Measurements from ENCODE around the gene KCNK18.

The KCNK18 gene

GRCh38 chr10:117197189-117197588 is at the start of gene KCNK18:
Gene KCNK18 (plus strand): TSS chr10:117197489. CDS start chr10:117197489, 0 bp downstream.
- DNase-seq (ENCODE audit: low spot score in 2 of 2) (no peak), ATAC-seq (ENCODE audit: low read depth) (no peak)
- Mint-ChIP-seq H3K4me1 (no peaks in the 10 kb centered on the region), H3K36me3 (no peaks in the 10 kb centered on the region), H3K27ac (no peak within 1 kb of the TSS), H3K9me3 (peaks cover 2% of the 10 kb centered on the region), H3K4me3 (no peak within 1 kb of the TSS), H3K27me3 (peaks cover 2% of the 10 kb centered on the region)

DNA sequence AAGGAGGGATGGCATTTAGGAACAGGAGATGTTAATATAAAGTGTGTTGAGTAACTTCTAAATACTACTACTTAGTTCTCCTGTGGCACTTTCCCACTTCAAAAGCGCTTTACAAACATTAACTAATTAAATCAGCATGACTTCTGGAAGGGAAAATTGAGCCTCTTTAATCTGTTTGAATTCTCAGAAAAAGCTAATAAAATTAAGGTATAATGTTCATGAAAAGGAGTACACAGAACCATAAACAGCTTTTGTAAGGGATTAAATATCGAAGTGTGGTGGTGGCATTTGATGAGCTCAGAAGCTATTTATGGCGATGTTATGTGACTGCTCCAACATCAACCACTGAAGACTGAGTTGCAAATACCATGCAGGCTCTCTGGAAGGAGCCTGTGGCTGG is 49.0 kb upstream of the KCNK18 start:
- Mint-ChIP-seq H3K27me3 (peaks cover 20% of the 10 kb centered on the region), H3K4me3 (no peak overlapping the region)

GRCh38 chr10:117152668-117153067 is 44.6 kb upstream of the KCNK18 start:
- no peak overlapping the region for H3K4me3 Mint-ChIP-seq

More for the DNA sequence above, 49.0 kb upstream of the KCNK18 start:
- ATAC-seq (ENCODE audit: low read depth) = no peak
- Mint-ChIP-seq H3K36me3 (no peaks in the 10 kb centered on the region), H3K27ac (no peak overlapping the region), H3K4me1 (no peaks in the 10 kb centered on the region), H3K9me3 (peaks cover 2% of the 10 kb centered on the region)
- no peak for DNase-seq (ENCODE audit: low spot score in 2 of 2)

GRCh38 chr10:117158297-117158696 is 39.0 kb upstream of the KCNK18 start:
- ATAC-seq (ENCODE audit: low read depth) = no peak
- Mint-ChIP-seq H3K4me3 (no peak overlapping the region), H3K4me1 (no peaks in the 10 kb centered on the region), H3K9me3 (no peaks in the 10 kb centered on the region), H3K27me3 (peaks cover 31% of the 10 kb centered on the region), H3K36me3 (peaks cover 2% of the 10 kb centered on the region), H3K27ac (no peak overlapping the region)
- DNase-seq (ENCODE audit: low spot score in 2 of 2) = no peak

More at GRCh38 chr10:117152668-117153067, 44.6 kb upstream of the KCNK18 start:
- no peaks in the 10 kb centered on the region for H3K4me1 Mint-ChIP-seq
- peaks cover 2% of the 10 kb centered on the region for H3K36me3 Mint-ChIP-seq
- H3K27ac Mint-ChIP-seq = no peak overlapping the region
- H3K27me3 Mint-ChIP-seq = peaks cover 28% of the 10 kb centered on the region
- peaks cover 2% of the 10 kb centered on the region for H3K9me3 Mint-ChIP-seq
- DNase-seq (ENCODE audit: low spot score in 2 of 2) (no peak), ATAC-seq (ENCODE audit: low read depth) (no peak)

DNA sequence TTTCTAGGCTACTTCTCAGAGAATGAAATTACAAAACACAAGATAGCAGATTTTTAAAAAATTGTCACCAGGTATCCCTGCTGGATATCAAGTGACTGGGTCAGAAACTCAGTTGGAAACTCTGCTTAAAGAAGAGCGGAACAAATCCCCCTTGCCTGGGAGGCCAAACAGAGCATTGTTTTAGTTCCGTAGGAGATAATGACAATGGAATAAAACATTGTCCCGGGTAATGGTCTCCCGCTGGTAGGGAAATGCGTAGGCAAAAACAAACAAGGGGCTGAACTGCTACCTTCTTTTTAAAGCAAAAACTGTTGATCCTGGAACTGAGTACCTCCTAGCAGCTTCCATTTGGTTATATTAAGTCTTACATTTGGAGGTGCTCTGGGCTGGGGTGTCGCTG is 37.9 kb upstream of the KCNK18 start:
- H3K4me1 Mint-ChIP-seq = no peaks in the 10 kb centered on the region
- H3K9me3 Mint-ChIP-seq = no peaks in the 10 kb centered on the region
- no peak for DNase-seq (ENCODE audit: low spot score in 2 of 2)
- H3K36me3 Mint-ChIP-seq = peaks cover 2% of the 10 kb centered on the region
- H3K4me3 Mint-ChIP-seq = no peak overlapping the region
- H3K27me3 Mint-ChIP-seq = peaks cover 30% of the 10 kb centered on the region
- no peak overlapping the region for H3K27ac Mint-ChIP-seq
- no peak for ATAC-seq (ENCODE audit: low read depth)

- Mint-ChIP-seq H3K4me1 (peaks cover 3% of the 10 kb centered on the region), H3K27me3 (peaks cover 29% of the 10 kb centered on the region), H3K27ac (no peak overlapping the region), H3K4me3 (no peak overlapping the region), H3K9me3 (no peaks in the 10 kb centered on the region), H3K36me3 (peaks cover 2% of the 10 kb centered on the region)
- ATAC-seq (ENCODE audit: low read depth) (no peak), DNase-seq (ENCODE audit: low spot score in 2 of 2) (no peak)
These were observed 36.7 kb upstream of the KCNK18 start for GRCh38 chr10:117160567-117160966.

DNA sequence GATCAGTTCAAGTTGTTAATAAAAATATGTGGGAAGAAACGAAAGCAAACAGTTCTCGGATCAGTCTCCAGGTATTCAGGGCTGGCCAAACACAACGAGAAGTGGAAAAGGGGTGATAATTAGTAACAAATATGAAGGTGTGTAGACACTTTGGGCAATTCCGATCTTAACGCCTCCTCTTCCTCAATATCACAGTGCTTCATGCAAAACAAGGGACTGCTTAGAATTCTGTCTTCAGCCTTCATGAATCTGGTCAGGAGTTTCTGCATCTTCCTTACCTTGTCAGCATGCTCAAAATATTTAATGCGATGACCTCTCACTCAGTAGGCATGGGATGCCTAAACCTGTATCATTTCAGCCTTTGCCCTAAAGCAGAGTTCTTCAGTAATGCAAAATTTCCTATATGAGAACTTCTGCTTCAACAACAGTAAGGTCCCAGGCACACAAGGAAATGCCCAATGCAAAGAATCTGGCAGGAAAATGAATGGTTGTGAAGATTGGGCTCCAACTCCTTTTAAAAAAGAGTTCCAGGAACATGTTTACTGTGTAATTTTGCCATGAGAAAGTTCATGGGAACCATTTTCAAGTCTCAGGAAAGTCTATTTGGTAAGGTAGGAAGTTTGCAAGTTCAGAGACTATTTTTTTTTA is 35.8 kb upstream of the KCNK18 start:
- H3K27me3 Mint-ChIP-seq = peaks cover 30% of the 10 kb centered on the region
- H3K4me3 Mint-ChIP-seq = no peak overlapping the region
- H3K9me3 Mint-ChIP-seq = no peaks in the 10 kb centered on the region
- peaks cover 2% of the 10 kb centered on the region for H3K36me3 Mint-ChIP-seq
- no peak overlapping the region for H3K27ac Mint-ChIP-seq
- no peak for ATAC-seq (ENCODE audit: low read depth)
- peaks cover 3% of the 10 kb centered on the region for H3K4me1 Mint-ChIP-seq
- DNase-seq (ENCODE audit: low spot score in 2 of 2) = no peak

GRCh38 chr10:117162093-117163060 is 34.9 kb upstream of the KCNK18 start:
- Mint-ChIP-seq H3K36me3 (no peaks in the 10 kb centered on the region), H3K27me3 (peaks cover 27% of the 10 kb centered on the region), H3K9me3 (no peaks in the 10 kb centered on the region), H3K27ac (no peak overlapping the region), H3K4me1 (peaks cover 3% of the 10 kb centered on the region), H3K4me3 (peak overlapping the region; percentile 50)
- ATAC-seq (ENCODE audit: low read depth) (no peak), DNase-seq (ENCODE audit: low spot score in 2 of 2) (no peak)

DNA sequence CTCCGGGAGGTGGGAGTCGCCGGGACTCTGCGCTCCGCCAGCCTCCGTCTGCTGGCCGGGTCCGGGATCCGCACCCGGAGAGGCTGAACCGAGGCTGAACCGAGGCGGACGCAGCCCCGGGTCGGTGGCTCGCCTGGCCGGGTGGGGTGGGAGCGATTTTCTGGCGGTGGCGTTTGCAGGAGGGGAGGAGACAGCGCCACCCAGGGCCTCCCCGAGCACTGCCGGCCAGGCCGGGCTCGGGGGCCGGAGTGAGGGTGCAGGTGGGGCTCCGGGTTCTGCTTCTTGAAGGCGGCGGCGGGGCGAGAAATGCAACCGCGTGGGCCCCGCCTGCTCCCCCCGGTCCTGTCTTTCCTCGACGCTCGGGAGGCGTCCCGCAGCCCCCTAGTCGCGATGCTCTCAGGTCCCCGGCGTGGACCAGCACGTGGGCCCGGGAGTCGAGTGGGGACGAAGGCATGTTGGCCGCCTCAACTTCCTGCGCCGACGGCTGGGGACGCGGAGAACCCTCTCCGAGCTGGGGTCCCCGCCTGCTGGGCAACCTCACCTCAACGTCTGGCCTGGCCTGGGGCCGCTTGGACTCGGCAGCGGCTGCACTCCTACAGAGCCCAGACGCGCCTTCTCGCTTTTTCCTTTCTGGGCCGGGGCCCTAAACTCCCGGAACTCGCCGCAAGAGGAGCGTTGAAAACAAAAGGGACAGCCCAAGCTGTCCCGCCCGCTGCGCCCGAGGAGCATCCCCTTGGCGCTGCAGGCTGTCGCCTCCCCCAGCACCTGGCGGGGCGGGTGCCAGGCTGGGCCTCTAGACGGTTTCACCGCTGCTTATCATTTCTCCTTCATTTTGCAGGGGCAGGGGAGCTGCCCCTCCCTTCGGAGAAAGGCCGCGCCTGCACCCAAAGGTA is 34.0 kb upstream of the KCNK18 start:
- ATAC-seq (ENCODE audit: low read depth) (no peak), DNase-seq (ENCODE audit: low spot score in 2 of 2) (no peak)
- H3K4me1 Mint-ChIP-seq = peaks cover 3% of the 10 kb centered on the region
- no peak overlapping the region for H3K27ac Mint-ChIP-seq
- H3K4me3 Mint-ChIP-seq = no peak overlapping the region
- no peaks in the 10 kb centered on the region for H3K9me3 Mint-ChIP-seq
- H3K36me3 Mint-ChIP-seq = no peaks in the 10 kb centered on the region
- H3K27me3 Mint-ChIP-seq = peaks cover 27% of the 10 kb centered on the region

- peaks cover 28% of the 10 kb centered on the region for H3K27me3 Mint-ChIP-seq
- no peak for ATAC-seq (ENCODE audit: low read depth)
- no peaks in the 10 kb centered on the region for H3K36me3 Mint-ChIP-seq
- H3K9me3 Mint-ChIP-seq = no peaks in the 10 kb centered on the region
- peaks cover 3% of the 10 kb centered on the region for H3K4me1 Mint-ChIP-seq
- no peak overlapping the region for H3K27ac Mint-ChIP-seq
- no peak for DNase-seq (ENCODE audit: low spot score in 2 of 2)
- H3K4me3 Mint-ChIP-seq = no peak overlapping the region
These were observed 33.2 kb upstream of the KCNK18 start for GRCh38 chr10:117163954-117164548.

GRCh38 chr10:117164592-117165537 is 32.4 kb upstream of the KCNK18 start:
- Mint-ChIP-seq H3K4me3 (no peak overlapping the region), H3K27me3 (peaks cover 32% of the 10 kb centered on the region), H3K27ac (no peak overlapping the region), H3K9me3 (no peaks in the 10 kb centered on the region), H3K36me3 (no peaks in the 10 kb centered on the region), H3K4me1 (peaks cover 5% of the 10 kb centered on the region)
- DNase-seq (ENCODE audit: low spot score in 2 of 2) (no peak), ATAC-seq (ENCODE audit: low read depth) (no peak)

- H3K27me3 Mint-ChIP-seq = peaks cover 30% of the 10 kb centered on the region
- H3K36me3 Mint-ChIP-seq = no peaks in the 10 kb centered on the region
- peak; percentile 33 for ATAC-seq (ENCODE audit: low read depth)
These were observed 31.5 kb upstream of the KCNK18 start for GRCh38 chr10:117165538-117166417.

More at GRCh38 chr10:117165538-117166417, 31.5 kb upstream of the KCNK18 start:
- Mint-ChIP-seq H3K4me1 (peaks cover 5% of the 10 kb centered on the region), H3K27ac (no peak overlapping the region), H3K4me3 (no peak overlapping the region), H3K9me3 (no peaks in the 10 kb centered on the region)
- peak in 1 of 2 donors; percentile 32 for DNase-seq (ENCODE audit: low spot score in 2 of 2)
